Breast epithelium (tissue), 3 donors: Measurements from ENCODE around the gene GNAQ.

Source experiments
- CTCF ChIP-seq, 3 donors: fragments of 450-650 bp; IDR thresholded peaks; one replicate each; pipeline ENCODE4 v1.5.1; 2016 to 2017; ENCODE audit warnings: antibody characterized with exemption in 3 of 3, mild to moderate bottlenecking in 3 of 3, moderate library complexity in 3 of 3
- POLR2AphosphoS5 ChIP-seq, 3 donors: sonication (generic); formaldehyde crosslinking; IDR thresholded peaks; one replicate each; pipeline ENCODE4 v1.6.1; 2017; ENCODE audit warnings: antibody characterized with exemption in 3 of 3

- no peak for TF ChIP-seq CTCF (IDR thresholded peaks at IDR 0.05)
- no peak for TF ChIP-seq POLR2AphosphoS5 (IDR thresholded peaks at IDR 0.05)
Measured at GRCh38 chr9:78046112-78046511, 14.5 kb upstream of the GNAQ start.
